OCI-LY3 (cell line): Measurements from ENCODE around the gene LGALSL.

ENCODE experiments used
- H2AFZ ChIP-seq: fragments of 200-600, 300-600 bp; shearing (Covaris generic); 2 replicates; pipeline ENCODE4 v1.6.0; 2014; ENCODE audit warnings: antibody characterized with exemption, low read depth, low read length
- H3K27ac ChIP-seq: fragments of 200-600, 300-600 bp; sonication (generic); 2 replicates; pipeline ENCODE4 v1.5.1; 2014; ENCODE audit warnings: mild to moderate bottlenecking, low read length, moderate library complexity, mixed read lengths
- H3K27me3 ChIP-seq: fragments of 200-600, 300-600 bp; sonication (generic); 2 replicates; pipeline ENCODE4 v1.6.1; 2014; ENCODE audit warnings: low read depth, low read length, mixed read lengths
- H3K36me3 ChIP-seq: fragments of 200-600, 300-600 bp; sonication (generic); replicated peaks from 2 replicates; pipeline ENCODE3; 2014; ENCODE audit warnings: low read depth, low read length, mixed read lengths
- H3K4me1 ChIP-seq: fragments of 300-600, 200-600 bp; sonication (generic); 2 replicates; pipeline ENCODE4 v1.6.1; 2014; ENCODE audit warnings: low read length, mixed read lengths
- H3K4me2 ChIP-seq: fragments of 200-600, 300-600 bp; sonication (generic); 2 replicates; pipeline ENCODE4 v1.6.1; 2014; ENCODE audit warnings: low read length, mixed read lengths
- H3K4me3 ChIP-seq: fragments of 300-600, 200-600 bp; sonication (generic); 2 replicates; pipeline ENCODE4 v1.5.1; 2014; ENCODE audit warnings: antibody characterized with exemption, mild to moderate bottlenecking, low read length, moderate library complexity
- H3K79me2 ChIP-seq: fragments of 300-600, 200-600 bp; shearing (Covaris generic); 2 replicates; pipeline ENCODE4 v1.6.1; 2014; ENCODE audit warnings: mild to moderate bottlenecking, low read length, mixed read lengths
- H3K9ac ChIP-seq: fragments of 300-600, 200-600 bp; shearing (Covaris generic); 2 replicates; pipeline ENCODE4 v1.6.0; 2014; ENCODE audit warnings: mild to moderate bottlenecking, low read length, moderate library complexity
- H3K9me3 ChIP-seq: fragments of 200-600, 300-600 bp; shearing (Covaris generic); 2 replicates; pipeline ENCODE4 v1.6.1; 2014; ENCODE audit warnings: low read length, mixed read lengths; ENCODE audit not compliant: insufficient read depth
- H4K20me1 ChIP-seq: fragments of 200-600, 300-600 bp; sonication (generic); 2 replicates; pipeline ENCODE4 v1.6.1; 2016; ENCODE audit warnings: low read length, mixed read lengths; ENCODE audit not compliant: insufficient read depth
- CTCF ChIP-seq: fragments of 200-600, 300-600 bp; sonication (generic); IDR thresholded peaks from 2 replicates; pipeline ENCODE4 v1.5.1; 2014; ENCODE audit warnings: antibody characterized with exemption, low read length, low read depth
- EZH2phosphoT487 ChIP-seq: fragments of 200-600 bp; shearing (Covaris generic); IDR thresholded peaks from 2 replicates; pipeline ENCODE4 v1.6.1; 2018; ENCODE audit warnings: antibody characterized with exemption, mixed run types, low read depth

Gene LGALSL

GRCh38 chr2:64493788-64494187 lies 39.8 kb downstream of the LGALSL start:
- TF ChIP-seq CTCF: no peak
- no peak for TF ChIP-seq EZH2phosphoT487
- no peak overlapping the region for H3K4me2 ChIP-seq

GRCh38 chr2:64498438-64498837 lies 44.5 kb downstream of the LGALSL start:
- H3K4me1 ChIP-seq: peaks cover 3% of the 10 kb centered on the region; the same call in 1 of the 2 replicates
- no peaks in the 10 kb centered on the region for H3K36me3 ChIP-seq
- peaks cover 13% of the 10 kb centered on the region; the same call in 1 of the 2 replicates for H3K27me3 ChIP-seq

More at GRCh38 chr2:64493788-64494187, 39.8 kb downstream of the LGALSL start:
- H3K9ac ChIP-seq: no peak overlapping the region
- peaks cover 13% of the 10 kb centered on the region; the same call in 1 of the 2 replicates for H3K27me3 ChIP-seq
- no peaks in the 10 kb centered on the region for H3K4me1 ChIP-seq
- H3K9me3 ChIP-seq: no peaks in the 10 kb centered on the region
- H4K20me1 ChIP-seq: no peaks in the 10 kb centered on the region
- H3K79me2 ChIP-seq: no peaks in the 10 kb centered on the region
- no peaks in the 10 kb centered on the region for H3K36me3 ChIP-seq
- no peak overlapping the region for H2AFZ ChIP-seq
- no peak overlapping the region for H3K4me3 ChIP-seq
- no peak overlapping the region for H3K27ac ChIP-seq

GRCh38 chr2:64500549-64500948 lies 46.6 kb downstream of the LGALSL start:
- Histone ChIP-seq H2AFZ (no peak overlapping the region), H3K27me3 (peaks cover 14% of the 10 kb centered on the region; the same call in 1 of the 2 replicates), H3K4me2 (no peak overlapping the region), H4K20me1 (no peaks in the 10 kb centered on the region), H3K4me1 (peaks cover 3% of the 10 kb centered on the region; the same call in 1 of the 2 replicates), H3K9me3 (no peaks in the 10 kb centered on the region), H3K9ac (no peak overlapping the region), H3K36me3 (no peaks in the 10 kb centered on the region), H3K27ac (no peak overlapping the region), H3K79me2 (no peaks in the 10 kb centered on the region), H3K4me3 (no peak overlapping the region)
- TF ChIP-seq EZH2phosphoT487: no peak
- TF ChIP-seq CTCF: no peak

More at GRCh38 chr2:64498438-64498837, 44.5 kb downstream of the LGALSL start:
- Histone ChIP-seq H4K20me1 (no peaks in the 10 kb centered on the region), H3K9ac (no peak overlapping the region), H2AFZ (no peak overlapping the region), H3K9me3 (no peaks in the 10 kb centered on the region), H3K79me2 (no peaks in the 10 kb centered on the region), H3K27ac (no peak overlapping the region), H3K4me2 (no peak overlapping the region), H3K4me3 (no peak overlapping the region)
- no peak for TF ChIP-seq CTCF
- no peak for TF ChIP-seq EZH2phosphoT487

- no peak overlapping the region for H3K9ac ChIP-seq
- no peaks in the 10 kb centered on the region for H3K36me3 ChIP-seq
- no peak overlapping the region for H3K27ac ChIP-seq
- H3K4me1 ChIP-seq: peaks cover 3% of the 10 kb centered on the region; the same call in 1 of the 2 replicates
- 0 out of 2 replicates have a peak, but pooled peaks cover 12% of the 10 kb centered on the region for H3K27me3 ChIP-seq
- H3K4me3 ChIP-seq: no peak overlapping the region
- no peaks in the 10 kb centered on the region for H3K79me2 ChIP-seq
- TF ChIP-seq CTCF (no peak), EZH2phosphoT487 (no peak)
- H3K9me3 ChIP-seq: no peaks in the 10 kb centered on the region
- no peaks in the 10 kb centered on the region for H4K20me1 ChIP-seq
- no peak overlapping the region for H3K4me2 ChIP-seq
- no peak overlapping the region for H2AFZ ChIP-seq
Observed at GRCh38 chr2:64501946-64502345, 48.0 kb downstream of the LGALSL start.
